Nephron (organoid): Measurements from ENCODE around the gene TXNDC8.

Experiments
- H3K27ac Mint-ChIP-seq, 3 experiments: 2 replicates each; pipeline ENCODE4 v1.8.0; 2020; ENCODE audit warnings: mixed read lengths in 3 of 3, mild to moderate bottlenecking in 2 of 3, moderate library complexity in 1 of 3
- H3K27me3 Mint-ChIP-seq: 2 replicates; pipeline ENCODE4 v1.8.0; 2021; ENCODE audit warnings: low read depth, mild to moderate bottlenecking, moderate library complexity, mixed read lengths
- H3K36me3 Mint-ChIP-seq: 2 replicates; pipeline ENCODE4 v1.8.0; 2020; ENCODE audit warnings: low read depth, mixed read lengths
- H3K4me1 Mint-ChIP-seq: 2 replicates; pipeline ENCODE4 v1.8.0; 2020; ENCODE audit warnings: mixed read lengths
- H3K4me3 Mint-ChIP-seq, 3 experiments: 2 replicates each; pipeline ENCODE4 v1.8.0; 2020; ENCODE audit warnings: mild to moderate bottlenecking in 3 of 3, mixed read lengths in 3 of 3, moderate library complexity in 2 of 3
- H3K9me3 Mint-ChIP-seq: 2 replicates; pipeline ENCODE4 v1.8.0; 2020; ENCODE audit warnings: mixed read lengths
- CTCF ChIP-seq, 3 experiments: fragments of 200-600 bp; sonication (generic); IDR thresholded peaks; one replicate each; pipeline ENCODE4 v1.5.0; 2021; ENCODE audit warnings: antibody characterized with exemption in 3 of 3; ENCODE audit not compliant: unreplicated experiment in 3 of 3

Gene TXNDC8

DNA sequence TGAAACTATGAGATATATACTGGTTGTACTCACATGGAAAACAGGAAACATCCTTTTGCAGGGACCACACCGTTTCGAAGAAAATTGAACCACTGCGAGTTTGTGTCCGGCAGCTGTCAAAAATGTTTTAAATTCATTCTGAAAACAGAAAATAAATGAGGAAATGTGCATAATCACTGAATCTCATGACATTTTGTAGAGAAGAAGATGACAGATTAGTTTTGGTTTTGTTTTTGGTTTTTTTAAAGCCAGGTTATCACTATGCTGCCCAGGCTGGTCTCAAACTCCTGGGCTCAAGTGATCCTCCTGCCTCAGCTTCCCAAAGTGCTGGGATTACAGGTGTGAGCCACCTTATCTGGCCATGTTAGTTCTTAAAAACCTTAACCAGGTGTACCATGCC is 3.5 kb downstream of the TXNDC8 start:
- peaks cover 9% of the 10 kb centered on the region for H3K4me1 Mint-ChIP-seq
- H3K4me3 Mint-ChIP-seq, result no peak overlapping the region
- no peak for TF ChIP-seq CTCF (IDR thresholded peaks at IDR 0.05; ENCODE audit: unreplicated experiment in 3 of 3)
- H3K27ac Mint-ChIP-seq, result no peak overlapping the region
- H3K9me3 Mint-ChIP-seq, result peaks cover 3% of the 10 kb centered on the region
- H3K36me3 Mint-ChIP-seq, result no peaks in the 10 kb centered on the region
- H3K27me3 Mint-ChIP-seq, result no peaks in the 10 kb centered on the region

- H3K4me3 Mint-ChIP-seq, result no peak overlapping the region
- peaks cover 3% of the 10 kb centered on the region for H3K9me3 Mint-ChIP-seq
- no peak for TF ChIP-seq CTCF (IDR thresholded peaks at IDR 0.05; ENCODE audit: unreplicated experiment in 3 of 3)
- peaks cover 3% of the 10 kb centered on the region for H3K4me1 Mint-ChIP-seq
- no peaks in the 10 kb centered on the region for H3K36me3 Mint-ChIP-seq
- no peaks in the 10 kb centered on the region for H3K27me3 Mint-ChIP-seq
- H3K27ac Mint-ChIP-seq, result no peak overlapping the region
These were observed 4.9 kb downstream of the TXNDC8 start for GRCh38 chr9:110332766-110333165.

DNA sequence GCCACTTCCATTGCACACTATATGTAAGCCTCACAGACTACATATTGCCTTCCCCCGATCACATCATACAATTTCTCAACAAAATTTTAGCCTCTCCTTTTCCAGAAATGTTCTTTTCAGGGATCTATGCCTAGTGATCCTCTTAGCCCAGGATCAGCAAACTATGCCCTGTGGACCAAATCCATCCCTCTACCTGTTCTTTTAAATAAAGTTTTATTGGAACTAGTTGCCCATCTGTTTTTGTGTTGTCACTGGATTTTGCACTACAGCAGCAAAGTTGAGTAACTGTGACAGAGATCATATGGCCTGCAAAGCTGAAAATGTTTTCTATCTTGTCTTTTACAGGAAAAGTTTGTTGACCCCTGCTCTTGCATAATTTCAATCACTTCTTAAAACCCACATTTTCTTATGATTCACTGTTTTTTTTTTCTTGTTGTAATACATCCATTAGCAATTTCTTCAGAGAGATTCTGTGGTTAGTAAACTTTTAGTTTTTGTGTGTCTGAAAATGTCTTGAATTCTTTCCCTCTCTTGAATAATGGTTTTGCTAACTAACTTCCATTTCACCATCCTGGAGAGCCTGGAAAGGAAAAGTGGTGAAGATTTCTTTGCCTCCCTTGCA is 7.1 kb downstream of the TXNDC8 start:
- Mint-ChIP-seq H3K4me3 (no peak overlapping the region), H3K27ac (no peak overlapping the region), H3K27me3 (no peaks in the 10 kb centered on the region), H3K36me3 (no peaks in the 10 kb centered on the region), H3K4me1 (no peaks in the 10 kb centered on the region), H3K9me3 (peaks cover 3% of the 10 kb centered on the region)
- TF ChIP-seq CTCF (IDR thresholded peaks at IDR 0.05; ENCODE audit: unreplicated experiment in 3 of 3), result no peak

DNA sequence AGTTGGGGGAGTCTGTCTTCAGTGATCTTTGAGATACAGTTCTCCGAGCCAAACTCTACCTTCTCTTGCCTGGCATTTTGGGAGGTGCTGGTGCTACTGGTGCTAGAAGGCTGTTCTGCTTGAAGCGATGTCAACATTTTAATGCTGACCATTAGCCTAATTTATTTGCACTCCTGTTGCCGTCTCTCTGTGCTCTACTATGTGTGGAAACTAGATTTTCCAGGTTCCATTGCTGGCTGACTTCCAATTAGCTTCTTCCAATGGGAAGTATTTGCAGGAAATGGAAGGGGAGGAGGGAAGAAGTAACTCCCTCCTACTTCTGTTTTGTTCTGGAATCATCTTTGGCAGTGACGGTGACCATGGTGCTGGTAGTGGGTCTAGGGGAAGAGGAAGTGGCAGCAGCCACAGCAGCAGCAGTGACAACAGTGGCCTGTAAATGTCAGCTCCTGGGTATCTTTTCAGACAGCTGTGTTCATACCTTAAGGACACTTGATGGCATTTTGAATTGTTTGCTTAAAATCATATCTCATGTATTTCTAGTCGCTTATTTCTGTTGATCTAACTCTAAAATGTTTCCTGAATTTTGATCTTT is 7.9 kb downstream of the TXNDC8 start:
- Mint-ChIP-seq H3K36me3 (no peaks in the 10 kb centered on the region), H3K9me3 (peaks cover 3% of the 10 kb centered on the region), H3K27me3 (no peaks in the 10 kb centered on the region), H3K4me1 (no peaks in the 10 kb centered on the region), H3K27ac (no peak overlapping the region), H3K4me3 (no peak overlapping the region)
- TF ChIP-seq CTCF (IDR thresholded peaks at IDR 0.05; ENCODE audit: unreplicated experiment in 3 of 3), result no peak

- no peak for TF ChIP-seq CTCF (IDR thresholded peaks at IDR 0.05; ENCODE audit: unreplicated experiment in 3 of 3)
- H3K27me3 Mint-ChIP-seq, result no peaks in the 10 kb centered on the region
- no peaks in the 10 kb centered on the region for H3K4me1 Mint-ChIP-seq
- peaks cover 3% of the 10 kb centered on the region for H3K9me3 Mint-ChIP-seq
- H3K4me3 Mint-ChIP-seq, result no peak overlapping the region
- H3K27ac Mint-ChIP-seq, result no peak overlapping the region
- H3K36me3 Mint-ChIP-seq, result no peaks in the 10 kb centered on the region
These were observed 8.9 kb downstream of the TXNDC8 start for GRCh38 chr9:110328763-110329162.

GRCh38 chr9:110327716-110328115 is 9.9 kb downstream of the TXNDC8 start:
- Mint-ChIP-seq H3K27me3 (no peaks in the 10 kb centered on the region), H3K36me3 (no peaks in the 10 kb centered on the region), H3K27ac (no peak overlapping the region), H3K4me1 (no peaks in the 10 kb centered on the region), H3K4me3 (no peak overlapping the region), H3K9me3 (peaks cover 3% of the 10 kb centered on the region)
- TF ChIP-seq CTCF (IDR thresholded peaks at IDR 0.05; ENCODE audit: unreplicated experiment in 3 of 3), result no peak
